Left cardiac atrium (tissue), 4 donors: ENCODE measurements around the gene TATDN3. TPM values are rescaled to one million over a fixed set of nuclear protein-coding genes. Genes with fewer than 3 reads are reported as not detected.
A peak's percentile ranks its signal among the peaks of the same experiment; 100 is the strongest.
"Not testable (repeated sequence)": the region's sequence is repeated elsewhere in the genome, so short reads cannot be mapped to it uniquely, and the experiment has no call there.

Experiments
- ATAC-seq, 2 donors: fragments of 200-7000 bp; cut with Tn5 transposase; one replicate each; pipeline ENCODE4 v1.9.1; 2020; ENCODE audit warnings: mild to moderate bottlenecking in 2 of 2, moderate library complexity in 2 of 2
- DNase-seq: peaks from one replicate; pipeline ENCODE4 v3.0.0-alpha.2; 2020
- intact Hi-C, 2 donors: fragments of 100-400 bp; cut with DNase I; formaldehyde crosslinking; loops; one replicate each; pipeline versions ENCODE4 v1.14.1 to v1.15.1; 2022 to 2023
- total RNA-seq, 2 donors: library from RNA; stranded (reverse); fragmentation: NEBNext Ultra II Directional; extraction: Animal tissue kit (Norgen Biotek cat#: 25700); gene quantifications; one replicate each; pipeline ENCODE4 v1.2.1, GENCODE V29; 2021
- donor health status: DM: no; HTN: yes; CAD: no.
- donor health status: DM: no; HTN: yes; CAD: no; lungs with severe emphysema.
- donor health status: DM: yes; HTN: yes; CAD: no.
- donor health status: Dilated cardiomyopathy.

The TATDN3 gene
- total RNA-seq, 2 donors from 2014 or later: 18.8 to 22.1 TPM

DNA sequence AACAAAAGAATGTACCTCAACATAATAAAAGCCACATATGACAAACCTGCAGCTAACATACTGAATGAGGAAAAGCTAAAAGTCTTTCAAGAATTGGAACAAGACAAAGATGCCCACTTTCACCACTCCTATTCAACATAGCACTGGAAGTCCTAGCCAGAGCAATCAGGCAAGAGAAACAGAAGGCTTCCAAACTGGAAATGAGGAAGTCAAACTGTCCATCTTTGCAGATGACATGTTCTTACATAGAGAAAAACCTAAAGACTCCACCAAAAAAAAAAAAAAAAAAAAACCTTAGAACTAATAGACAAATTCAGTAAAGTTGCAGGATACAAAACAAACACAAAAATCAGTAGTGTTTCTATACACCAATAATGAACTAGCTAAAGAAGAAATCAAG is 20.4 kb upstream of the TATDN3 start:
- intact Hi-C loops: no loop called here
- ATAC-seq: no peak
- no peak for DNase-seq

DNA sequence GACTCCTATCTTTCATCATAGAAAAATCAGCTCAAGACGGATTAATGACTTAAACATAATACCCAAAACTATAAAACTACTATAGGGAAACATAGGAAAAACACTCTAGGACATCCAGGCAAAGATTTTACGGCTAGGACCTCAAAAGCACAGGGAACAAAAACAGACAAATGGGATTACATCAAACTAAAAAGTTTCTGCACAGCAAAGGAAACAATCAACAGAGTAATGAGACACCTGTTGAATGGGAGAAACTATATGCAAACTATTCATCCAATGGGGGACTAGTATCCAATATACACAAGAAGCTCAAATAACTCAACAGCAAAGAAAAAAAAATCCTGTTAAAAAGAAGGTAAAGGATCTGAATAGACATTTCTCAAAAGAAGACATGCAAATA is 18.7 kb upstream of the TATDN3 start:
- DNase-seq (no peak), ATAC-seq (no peak)
- intact Hi-C loops: no loop called here

DNA sequence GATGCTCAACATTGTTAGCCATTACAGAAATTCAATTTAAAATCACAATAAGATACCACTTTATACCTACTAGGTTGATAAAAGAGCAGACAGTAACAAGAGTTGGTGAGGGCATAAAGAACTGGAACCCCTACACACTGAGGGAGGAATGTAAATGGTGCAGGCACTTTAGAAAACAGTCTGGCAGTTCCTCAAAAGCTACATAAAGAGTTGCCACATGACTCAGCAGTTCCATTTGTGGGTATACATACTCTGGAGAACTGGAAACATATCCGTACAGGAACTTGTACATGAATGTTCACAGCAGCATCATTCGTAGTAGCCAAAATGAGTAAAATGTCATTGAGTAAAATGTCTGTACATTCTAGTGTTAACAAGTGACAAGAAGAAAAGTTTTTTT is 17.1 kb upstream of the TATDN3 start:
- DNase-seq (no peak), ATAC-seq (peak in 1 of 2 donors; percentile 37)
- intact Hi-C loops: no loop called here

DNA sequence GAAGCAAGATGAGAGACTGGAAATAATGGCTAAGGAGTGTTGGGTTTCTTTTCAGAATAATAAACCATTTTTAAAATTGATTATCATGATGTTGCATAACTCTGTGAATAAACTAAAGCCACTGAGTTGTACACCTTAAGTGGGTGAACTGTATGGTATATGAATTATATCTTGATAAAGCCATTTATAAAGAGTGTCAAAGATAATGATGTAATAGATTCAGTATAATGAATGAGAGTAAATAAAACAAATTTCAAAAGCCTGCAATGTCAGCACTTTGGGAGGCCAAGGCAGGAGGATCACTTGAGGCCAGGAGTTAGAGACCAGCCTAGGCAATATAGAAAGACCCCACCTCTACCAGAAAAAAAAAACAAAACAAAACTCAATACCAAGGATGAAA is 16.5 kb upstream of the TATDN3 start:
- ATAC-seq (no peak), DNase-seq (no peak)
- intact Hi-C loops: no loop called here

DNA sequence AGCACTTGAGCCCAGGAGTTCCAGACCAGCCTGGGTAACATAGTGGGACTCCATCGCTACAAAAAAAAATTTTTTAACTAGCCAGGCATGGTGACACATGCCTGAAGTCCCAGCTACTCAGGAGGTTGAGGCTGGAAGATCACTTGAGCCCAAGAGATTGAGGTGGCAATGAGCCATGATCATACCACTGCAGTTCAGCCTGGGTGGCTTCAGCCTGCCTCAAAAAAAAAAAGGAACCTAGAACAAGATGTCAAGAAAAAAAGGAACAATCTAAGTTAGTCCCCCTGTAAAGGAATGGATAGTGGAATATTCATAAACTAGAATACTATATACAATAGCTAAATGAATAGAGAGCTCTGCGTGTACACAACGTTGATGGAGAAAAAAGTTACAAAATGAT is 14.5 kb upstream of the TATDN3 start:
- intact Hi-C loops: no loop called here

DNA sequence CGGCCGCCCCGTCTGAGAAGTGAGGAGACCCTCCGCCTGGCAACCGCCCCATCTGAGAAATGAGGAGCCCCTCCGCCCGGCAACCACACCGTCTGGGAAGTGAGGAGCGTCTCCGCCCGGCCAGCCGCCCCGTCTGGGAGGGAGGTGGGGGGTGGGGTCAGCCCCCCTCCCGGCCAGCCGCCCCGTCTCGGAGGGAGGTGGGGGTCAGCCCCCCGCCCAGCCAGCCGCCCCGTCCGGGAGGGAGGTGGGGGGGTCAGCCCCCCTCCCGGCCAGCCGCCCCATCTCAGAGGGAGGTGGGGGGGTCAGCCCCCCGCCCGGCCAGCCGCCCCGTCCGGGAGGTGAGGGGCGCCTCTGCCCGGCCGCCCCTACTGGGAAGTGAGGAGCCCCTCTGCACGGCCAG is 12.6 kb upstream of the TATDN3 start:
- DNase-seq, intact Hi-C loops, ATAC-seq: not testable (repeated sequence)

More for the DNA sequence above, 14.5 kb upstream of the TATDN3 start:
- no peak for DNase-seq
- no peak for ATAC-seq

DNA sequence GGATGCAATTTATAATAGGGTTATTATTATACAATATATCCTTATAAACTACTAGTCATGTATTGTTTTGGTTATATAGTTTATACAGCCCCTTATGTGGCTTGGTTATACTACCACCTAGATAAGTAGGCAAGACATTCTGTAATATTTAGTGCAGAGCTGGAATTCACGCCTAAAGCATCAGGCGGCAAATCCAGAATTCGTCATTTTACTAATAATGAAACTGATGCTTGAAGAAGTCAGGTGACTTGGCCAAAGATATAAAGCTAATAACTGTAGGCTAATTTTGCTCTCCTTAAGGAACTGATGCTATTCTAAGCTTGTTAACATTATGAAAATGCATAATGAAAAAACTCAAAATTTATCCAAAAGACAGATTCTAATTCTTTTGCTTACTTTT is 10.9 kb upstream of the TATDN3 start:
- ATAC-seq (no peak), DNase-seq (no peak)
- intact Hi-C loops: loop anchor here (5.0 to 10.0 kb wide), 3 partner anchors 116 to 316 kb away; no protein-coding TSS in a partner anchor

DNA sequence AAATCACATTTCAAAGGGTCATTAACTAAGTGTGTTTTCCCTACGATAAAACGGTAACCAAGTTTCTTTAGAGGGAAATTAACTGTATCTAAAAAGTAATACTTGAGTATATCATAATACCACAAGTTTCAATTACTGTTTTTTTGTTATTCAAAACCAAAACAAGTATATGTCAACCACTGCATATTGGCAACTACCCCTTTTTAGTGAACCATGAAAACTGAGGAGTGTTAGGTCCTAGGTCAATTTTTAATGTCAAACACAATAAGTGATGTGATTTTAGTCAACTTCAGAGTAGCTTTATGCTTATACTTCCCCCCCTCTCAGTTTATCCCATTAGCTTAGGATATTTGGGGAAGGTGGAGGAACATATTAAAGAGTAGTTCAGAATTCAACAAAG is 10.5 kb upstream of the TATDN3 start:
- intact Hi-C loops: loop anchor here (5.0 to 10.0 kb wide), 3 partner anchors 116 to 316 kb away; no protein-coding TSS in a partner anchor
- no peak for DNase-seq
- ATAC-seq: no peak

DNA sequence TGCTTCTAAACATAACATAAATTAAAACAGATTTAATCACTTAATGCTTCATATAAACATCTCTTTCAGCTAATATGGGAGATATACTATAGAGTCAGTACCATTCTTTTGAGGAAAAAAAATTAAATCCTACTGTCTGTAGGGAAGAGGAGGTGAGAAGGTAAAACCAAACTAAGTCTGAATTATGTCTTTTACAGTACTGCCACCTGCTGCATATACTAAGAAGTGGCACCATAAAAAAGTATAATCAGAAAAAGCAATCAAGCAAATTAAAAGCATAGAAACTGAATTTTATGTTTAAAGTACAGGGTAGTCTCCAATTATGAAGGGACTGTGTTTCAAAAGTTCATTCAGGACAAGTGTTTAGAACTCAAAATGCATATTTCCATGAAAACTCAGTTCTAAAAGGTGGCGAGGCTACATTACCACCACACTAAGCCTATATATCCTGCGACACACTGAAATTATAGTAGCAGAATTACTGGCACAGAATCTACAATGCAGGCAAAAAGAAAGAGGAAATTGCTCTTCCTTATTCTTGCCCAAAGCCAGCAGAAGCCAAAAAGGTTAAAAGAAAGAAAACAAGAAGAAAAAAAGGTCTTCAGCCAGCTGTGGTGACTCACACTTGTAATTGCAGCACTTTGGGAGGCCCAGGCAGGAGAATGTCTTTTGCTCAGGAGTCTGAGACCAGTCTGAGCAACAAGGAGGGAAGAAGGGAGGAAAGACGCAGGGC is 9.1 kb upstream of the TATDN3 start:
- peak; percentile 50 to 67 for ATAC-seq
- intact Hi-C loops: loop anchor here (2.0 to 10.0 kb wide), 4 partner anchors 118 to 318 kb away; no protein-coding TSS in a partner anchor
- no peak for DNase-seq

DNA sequence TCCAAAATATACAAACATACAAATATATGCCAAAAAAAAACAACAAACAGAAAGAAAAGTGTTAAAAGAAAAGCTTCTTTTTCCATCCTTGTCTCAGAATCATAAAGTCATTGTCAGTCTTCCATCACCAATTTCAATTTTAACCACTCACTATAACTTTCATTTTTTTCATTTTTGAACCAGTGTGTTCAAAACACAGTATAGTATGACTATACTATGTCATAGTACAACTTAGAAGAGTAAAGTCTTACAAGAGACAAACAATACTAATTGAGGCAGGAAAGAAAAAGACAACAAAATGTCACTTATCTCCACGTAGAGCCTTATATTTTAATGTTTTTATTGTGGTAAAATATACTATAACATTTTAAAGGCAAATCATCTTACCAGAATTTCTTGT is 7.7 kb upstream of the TATDN3 start:
- DNase-seq: no peak
- ATAC-seq: no peak
- intact Hi-C loops: loop anchor here (2.0 to 10.0 kb wide), 4 partner anchors 119 to 319 kb away; no protein-coding TSS in a partner anchor

DNA sequence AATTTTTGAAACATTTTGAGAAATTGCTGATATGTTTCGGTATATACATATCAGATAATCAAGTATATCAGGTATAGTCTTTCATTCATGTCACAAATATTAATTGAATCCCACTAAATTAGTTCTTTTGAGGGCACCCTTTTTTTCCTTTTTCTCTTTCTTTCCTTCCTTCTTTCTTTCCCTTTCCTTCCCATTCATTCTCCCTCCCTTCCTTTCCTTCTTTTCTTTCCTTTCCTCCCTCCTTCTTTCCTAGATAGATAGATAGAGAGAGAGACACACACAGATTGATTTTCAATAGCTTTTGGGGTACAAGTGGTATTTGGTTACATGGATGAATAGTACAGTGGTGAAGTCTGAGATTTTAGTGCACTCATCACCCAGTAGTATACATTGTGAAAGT is 5.8 kb upstream of the TATDN3 start:
- DNase-seq (no peak), ATAC-seq (no peak)
- intact Hi-C loops: loop anchor here in 1 of 2 donors (10.0 kb wide), 2 partner anchors 121 to 321 kb away; no protein-coding TSS in a partner anchor

DNA sequence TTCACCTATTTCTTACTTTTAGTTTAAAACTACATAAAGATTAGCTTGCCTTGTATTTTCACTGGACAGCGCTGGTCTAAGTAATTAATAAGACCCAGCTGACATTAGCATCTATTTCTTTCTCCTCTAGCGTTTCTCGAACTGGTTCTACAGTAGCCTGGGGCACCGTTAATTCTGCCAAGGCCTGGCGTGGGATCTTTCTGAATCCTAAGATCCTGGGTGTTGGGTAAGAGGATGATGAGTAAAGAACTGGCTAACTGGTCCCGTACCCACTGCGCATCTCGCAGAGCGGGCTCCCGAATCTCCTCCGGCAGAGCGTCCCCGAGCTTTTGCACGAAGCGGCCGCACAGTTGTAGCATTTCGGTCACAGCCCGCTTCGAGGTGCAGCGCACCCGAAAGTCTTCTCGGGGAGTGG is 426 bp upstream of the TATDN3 start:
- intact Hi-C loops: no loop called here
- peak; percentile 62 to 70 for ATAC-seq
- no peak for DNase-seq

DNA sequence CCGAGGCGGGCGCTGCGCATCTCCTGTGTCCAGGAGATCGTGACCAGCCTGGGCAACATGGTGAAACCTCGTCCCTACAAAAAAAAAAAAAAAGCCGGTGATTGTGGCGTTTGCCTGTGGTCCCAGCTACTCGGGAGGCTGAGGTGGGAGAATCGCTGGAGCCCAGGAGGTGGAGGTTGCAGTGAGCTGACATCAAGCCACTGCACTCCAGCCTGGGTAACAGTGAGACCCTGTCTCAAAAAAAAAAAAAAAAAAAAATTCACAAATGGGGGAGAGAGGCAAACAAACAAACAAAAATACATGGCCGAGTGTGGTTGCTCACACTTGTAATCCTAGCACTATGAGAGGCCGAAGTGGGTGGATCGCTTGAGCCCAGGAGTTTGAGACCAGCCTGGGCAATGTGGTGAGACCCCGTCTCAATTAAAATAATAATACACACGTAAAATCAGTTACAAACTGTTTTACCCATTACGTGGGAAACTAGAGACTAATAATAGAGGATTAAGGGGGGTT is 758 bp downstream of the TATDN3 start:
- intact Hi-C loops: no loop called here
- no peak for ATAC-seq

DNA sequence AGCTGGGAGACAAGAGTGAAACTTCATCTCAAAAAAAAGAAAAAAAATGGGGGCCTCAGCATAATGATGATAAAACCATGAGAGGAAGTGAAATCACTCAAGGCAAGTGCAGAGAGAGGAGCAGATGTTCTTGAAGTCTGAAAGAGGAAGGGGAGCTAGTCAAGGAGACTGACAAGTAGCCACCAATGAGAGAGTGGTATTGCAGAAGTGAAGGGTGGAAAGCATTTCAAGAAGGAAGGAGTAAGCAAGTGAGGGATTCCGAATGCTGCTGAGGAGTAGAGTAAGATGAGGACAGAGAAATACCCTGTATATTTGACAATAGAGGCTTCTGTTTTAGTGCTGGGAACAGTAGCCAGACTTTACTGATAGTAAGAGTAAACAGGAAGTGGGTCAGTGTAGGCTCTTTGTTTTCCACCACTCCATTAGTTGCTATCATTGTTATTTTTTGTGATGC is 2.9 kb downstream of the TATDN3 start:
- peak in 1 of 2 donors; percentile 16 for ATAC-seq
- intact Hi-C loops: no loop called here
- DNase-seq: no peak

More for the DNA sequence above, 758 bp downstream of the TATDN3 start:
- DNase-seq: no peak

DNA sequence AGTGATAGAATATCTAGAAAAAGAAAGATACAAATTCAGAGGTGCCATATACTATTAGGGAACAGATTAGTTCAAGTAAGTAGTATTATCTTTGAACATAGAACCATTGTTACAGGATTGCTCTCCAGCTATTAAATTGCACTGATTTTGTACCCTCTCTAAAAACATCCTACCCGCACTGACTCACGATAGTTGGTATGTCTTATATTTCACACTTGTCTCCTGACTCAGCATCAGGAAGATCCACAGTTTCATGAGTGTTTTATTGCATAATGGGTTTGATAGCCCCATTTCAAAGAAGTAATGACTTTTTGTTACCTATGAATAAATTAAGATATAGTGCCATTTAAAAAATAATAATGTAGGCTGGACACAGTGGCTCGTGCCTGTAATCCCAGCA is 6.0 kb downstream of the TATDN3 start:
- intact Hi-C loops: no loop called here
- ATAC-seq: no peak
- DNase-seq: no peak

DNA sequence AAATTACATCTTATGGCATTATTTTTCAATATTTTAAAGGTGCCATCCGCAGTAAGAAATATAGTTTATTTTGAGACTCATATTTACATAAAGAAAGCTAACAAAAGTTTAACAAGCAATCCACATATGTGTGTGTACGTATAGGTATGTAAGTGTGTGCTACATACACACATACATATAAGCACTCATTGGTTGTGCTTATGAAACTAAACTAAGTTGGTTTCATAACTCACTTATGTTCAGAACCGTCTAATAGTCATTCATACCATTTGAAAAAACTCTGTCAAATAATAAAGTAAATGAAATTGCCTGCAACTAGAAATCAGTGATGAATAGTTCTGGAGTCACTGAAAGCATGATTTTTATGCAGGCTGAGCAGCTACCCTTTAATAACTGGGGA is 14.1 kb downstream of the TATDN3 start:
- DNase-seq: no peak
- intact Hi-C loops: no loop called here
- ATAC-seq: no peak

DNA sequence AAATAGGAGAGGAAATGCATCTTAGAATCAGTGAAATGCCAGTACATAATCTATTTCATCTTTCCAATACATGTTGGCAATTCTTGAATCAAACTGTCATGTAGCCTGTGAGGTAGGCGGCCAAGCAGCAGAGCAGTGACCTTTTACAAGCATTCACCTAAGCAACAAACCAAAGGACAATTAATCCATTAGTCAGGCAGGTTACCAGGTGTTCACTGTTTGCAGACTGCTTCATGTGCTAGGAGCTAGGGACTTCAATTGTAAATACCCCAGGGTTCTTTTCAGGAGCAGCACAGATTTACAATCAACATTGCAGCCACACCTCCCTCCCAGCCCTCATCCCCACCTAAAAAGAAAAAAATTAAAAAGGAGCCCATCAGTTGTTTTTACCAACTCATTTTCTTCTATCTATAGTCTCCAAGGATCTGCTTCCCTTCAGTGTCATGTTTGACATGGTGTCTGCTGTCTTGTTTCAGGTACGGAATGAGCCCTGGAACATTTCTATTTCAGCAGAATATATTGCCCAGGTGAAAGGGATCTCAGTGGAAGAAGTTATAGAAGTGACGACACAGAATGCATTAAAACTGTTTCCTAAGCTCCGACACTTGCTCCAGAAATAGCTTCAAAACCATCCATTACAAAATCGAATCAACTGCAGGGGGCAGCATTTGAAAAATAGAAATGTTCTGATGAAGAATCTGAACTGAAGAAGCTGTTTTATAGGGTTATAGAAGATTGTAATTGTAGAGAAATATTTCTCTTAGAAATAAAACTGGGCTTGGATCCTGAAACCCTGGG is 23.0 kb downstream of the TATDN3 start:
- intact Hi-C loops: loop anchor here (1.0 to 5.0 kb wide), 2 partner anchors 181 to 183 kb away; no protein-coding TSS in a partner anchor
- no peak for DNase-seq
- no peak for ATAC-seq

DNA sequence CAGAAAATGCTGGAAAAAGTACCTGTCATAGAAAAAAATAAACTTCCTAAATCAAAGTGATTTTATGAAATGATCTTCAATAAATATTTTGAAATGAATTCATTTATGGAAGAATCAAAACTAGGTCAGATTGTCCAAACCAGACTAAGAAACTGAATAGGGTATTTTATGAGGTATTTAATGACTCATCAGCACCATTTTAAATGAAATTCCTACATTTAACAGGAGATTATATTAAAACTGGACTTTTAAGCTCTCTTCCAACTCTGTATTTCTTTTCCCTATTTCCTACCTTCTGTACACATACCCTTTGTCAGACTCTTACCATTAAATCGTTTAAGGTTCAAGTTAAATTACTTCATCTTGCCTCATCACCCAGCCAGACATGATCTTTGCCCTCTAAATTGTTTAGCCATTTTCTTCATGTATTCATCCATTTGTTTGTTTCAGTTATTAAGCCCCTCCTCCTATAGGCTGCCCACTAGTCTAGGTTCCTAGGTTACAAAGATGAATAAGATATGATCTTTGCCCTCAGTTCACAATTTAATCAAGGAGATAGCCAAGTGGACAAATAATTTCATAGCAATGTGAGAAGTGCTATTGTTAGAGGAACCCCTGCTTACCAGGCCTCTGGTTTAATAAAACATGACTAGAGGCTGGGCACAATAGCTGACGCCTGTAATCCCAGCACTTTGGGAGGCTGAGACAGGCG is 25.0 kb downstream of the TATDN3 start:
- intact Hi-C loops: no loop called here
- no peak for ATAC-seq

DNA sequence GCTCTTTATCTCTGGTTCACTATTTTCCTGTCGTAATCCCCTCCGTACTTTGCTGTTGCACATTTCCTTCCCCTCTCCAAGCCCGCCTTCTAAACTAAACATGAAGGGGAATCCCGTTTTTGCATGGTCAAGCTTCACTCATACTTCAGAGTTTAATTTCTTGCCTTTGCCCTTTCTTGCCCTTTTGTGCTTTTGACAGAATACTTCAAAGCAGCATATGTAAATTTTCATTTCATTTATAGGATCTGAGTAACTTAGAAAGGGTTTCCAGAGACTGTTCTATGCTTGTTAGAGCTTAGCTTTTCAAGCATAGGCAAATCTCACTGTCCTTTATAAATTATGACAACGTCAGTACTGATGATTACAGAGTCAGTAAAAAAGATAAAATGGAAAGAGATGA is 28.0 kb downstream of the TATDN3 start:
- DNase-seq (no peak), ATAC-seq (no peak)
- intact Hi-C loops: no loop called here

More for the DNA sequence above, 25.0 kb downstream of the TATDN3 start:
- no peak for DNase-seq
